GM21825 (cell line): ENCODE measurements around the gene SHROOM2.
"Not testable (repeated sequence)": the region's sequence is repeated elsewhere in the genome, so short reads cannot be mapped to it uniquely, and the experiment has no call there.

Source experiments
- ATAC-seq: cut with Tn5 transposase; IDR thresholded peaks from one replicate; pipeline ENCODE4 v1.9.1; 2021; ENCODE audit warnings: mild to moderate bottlenecking, moderate library complexity; ENCODE audit not compliant: unreplicated experiment

Gene SHROOM2, protein sequence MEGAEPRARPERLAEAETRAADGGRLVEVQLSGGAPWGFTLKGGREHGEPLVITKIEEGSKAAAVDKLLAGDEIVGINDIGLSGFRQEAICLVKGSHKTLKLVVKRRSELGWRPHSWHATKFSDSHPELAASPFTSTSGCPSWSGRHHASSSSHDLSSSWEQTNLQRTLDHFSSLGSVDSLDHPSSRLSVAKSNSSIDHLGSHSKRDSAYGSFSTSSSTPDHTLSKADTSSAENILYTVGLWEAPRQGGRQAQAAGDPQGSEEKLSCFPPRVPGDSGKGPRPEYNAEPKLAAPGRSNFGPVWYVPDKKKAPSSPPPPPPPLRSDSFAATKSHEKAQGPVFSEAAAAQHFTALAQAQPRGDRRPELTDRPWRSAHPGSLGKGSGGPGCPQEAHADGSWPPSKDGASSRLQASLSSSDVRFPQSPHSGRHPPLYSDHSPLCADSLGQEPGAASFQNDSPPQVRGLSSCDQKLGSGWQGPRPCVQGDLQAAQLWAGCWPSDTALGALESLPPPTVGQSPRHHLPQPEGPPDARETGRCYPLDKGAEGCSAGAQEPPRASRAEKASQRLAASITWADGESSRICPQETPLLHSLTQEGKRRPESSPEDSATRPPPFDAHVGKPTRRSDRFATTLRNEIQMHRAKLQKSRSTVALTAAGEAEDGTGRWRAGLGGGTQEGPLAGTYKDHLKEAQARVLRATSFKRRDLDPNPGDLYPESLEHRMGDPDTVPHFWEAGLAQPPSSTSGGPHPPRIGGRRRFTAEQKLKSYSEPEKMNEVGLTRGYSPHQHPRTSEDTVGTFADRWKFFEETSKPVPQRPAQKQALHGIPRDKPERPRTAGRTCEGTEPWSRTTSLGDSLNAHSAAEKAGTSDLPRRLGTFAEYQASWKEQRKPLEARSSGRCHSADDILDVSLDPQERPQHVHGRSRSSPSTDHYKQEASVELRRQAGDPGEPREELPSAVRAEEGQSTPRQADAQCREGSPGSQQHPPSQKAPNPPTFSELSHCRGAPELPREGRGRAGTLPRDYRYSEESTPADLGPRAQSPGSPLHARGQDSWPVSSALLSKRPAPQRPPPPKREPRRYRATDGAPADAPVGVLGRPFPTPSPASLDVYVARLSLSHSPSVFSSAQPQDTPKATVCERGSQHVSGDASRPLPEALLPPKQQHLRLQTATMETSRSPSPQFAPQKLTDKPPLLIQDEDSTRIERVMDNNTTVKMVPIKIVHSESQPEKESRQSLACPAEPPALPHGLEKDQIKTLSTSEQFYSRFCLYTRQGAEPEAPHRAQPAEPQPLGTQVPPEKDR (N-terminal part only)

DNA sequence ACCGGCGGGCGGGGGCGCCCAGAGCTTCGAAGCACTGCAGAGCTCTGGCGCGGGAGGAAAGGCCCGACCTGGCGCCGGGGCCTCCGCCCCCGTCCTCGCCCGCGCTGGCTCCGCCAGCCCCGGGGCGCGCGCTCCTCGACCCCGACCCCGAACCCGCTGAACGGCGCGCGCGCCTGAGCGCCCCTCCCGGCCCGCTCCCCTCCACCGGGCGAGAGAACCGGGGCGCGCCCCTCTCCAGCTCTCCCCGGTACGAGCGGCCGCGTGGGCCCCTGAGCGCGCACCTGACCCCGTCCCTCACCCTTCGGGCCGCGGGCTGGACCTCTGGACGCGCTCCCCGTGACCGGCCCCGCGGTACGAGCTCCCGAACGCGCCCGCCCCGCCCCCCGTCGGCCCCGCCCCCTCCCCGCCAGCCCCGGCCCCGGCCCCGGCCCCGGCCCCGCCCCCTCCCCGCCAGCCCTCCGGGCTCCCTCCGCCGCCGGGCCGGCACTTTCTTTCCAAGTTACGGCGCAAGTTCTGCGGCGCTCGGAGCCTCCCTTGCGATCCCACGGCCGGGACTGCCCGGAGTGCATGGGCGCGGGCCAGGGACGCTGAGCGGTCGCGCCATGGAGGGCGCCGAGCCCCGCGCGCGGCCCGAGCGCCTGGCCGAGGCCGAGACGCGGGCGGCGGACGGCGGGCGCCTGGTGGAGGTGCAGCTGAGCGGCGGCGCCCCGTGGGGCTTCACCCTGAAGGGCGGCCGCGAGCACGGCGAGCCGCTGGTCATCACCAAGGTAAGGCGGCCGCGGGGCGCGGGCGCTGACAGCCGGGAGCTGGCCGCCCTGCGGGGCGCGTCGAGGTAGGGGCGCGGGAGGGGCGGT is at the start of gene SHROOM2:
SHROOM2 (plus strand) TSS at position 486 of the 854 bp plus-strand sequence; CDS start at position 603, 117 bp downstream.
- no peak for ATAC-seq

DNA sequence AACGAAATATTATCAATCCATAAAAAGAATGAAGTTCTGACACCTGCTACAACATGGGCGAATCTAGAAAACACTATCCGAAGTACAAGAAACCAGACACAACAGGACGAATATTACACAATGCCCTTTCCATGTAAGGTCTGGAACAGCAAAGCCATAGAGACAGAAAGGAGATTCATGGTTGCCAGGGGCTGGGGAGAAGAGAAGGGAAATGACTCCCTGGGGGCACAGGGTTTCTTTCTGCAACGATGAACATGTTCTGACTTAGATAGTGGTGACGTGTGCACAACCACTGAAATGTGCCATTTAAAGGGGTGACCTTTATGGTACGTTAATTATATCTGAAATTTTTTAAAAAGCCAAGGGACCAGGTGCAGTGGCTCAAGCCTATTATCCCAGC is 48.9 kb upstream of the SHROOM2 start:
- no peak for ATAC-seq

DNA sequence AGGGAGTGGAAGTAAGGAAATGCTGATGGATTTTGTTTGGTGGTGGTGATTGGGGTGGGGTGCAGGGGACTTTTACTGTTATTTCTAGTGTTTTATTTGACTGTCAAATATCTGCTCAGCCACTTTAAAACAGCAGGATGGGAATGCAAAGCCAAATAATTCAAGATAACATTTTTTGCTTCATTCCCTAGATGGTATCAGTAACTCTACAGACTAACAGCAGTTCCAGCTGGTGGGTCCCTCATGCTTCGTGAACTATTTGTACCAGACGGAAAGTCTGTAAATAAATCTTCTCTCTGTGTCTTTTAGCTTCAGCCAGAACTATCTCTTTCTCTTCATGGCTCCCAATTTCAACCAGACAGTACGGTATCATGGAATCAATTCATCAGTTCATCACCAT is 48.1 kb upstream of the SHROOM2 start:
- ATAC-seq = no peak

DNA sequence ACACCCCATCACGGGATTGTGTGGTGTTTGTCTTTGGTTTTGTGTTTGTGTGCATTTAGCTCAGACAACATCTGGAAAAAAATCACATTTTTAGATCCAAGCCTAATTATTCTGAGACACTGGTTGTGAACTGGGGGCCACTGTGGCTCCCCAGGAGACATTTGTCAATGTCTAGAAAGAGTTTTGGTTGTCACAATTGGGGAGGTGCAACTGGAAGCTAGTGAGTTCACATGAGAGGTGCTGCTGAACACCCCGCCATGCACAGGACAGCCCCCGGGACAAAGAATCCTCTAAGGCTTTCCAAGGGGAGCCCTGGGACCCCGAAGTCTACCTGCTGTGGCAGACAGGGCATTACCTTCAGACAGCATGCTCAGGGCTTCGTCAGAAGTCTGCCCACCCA is 47.1 kb upstream of the SHROOM2 start:
- no peak for ATAC-seq

DNA sequence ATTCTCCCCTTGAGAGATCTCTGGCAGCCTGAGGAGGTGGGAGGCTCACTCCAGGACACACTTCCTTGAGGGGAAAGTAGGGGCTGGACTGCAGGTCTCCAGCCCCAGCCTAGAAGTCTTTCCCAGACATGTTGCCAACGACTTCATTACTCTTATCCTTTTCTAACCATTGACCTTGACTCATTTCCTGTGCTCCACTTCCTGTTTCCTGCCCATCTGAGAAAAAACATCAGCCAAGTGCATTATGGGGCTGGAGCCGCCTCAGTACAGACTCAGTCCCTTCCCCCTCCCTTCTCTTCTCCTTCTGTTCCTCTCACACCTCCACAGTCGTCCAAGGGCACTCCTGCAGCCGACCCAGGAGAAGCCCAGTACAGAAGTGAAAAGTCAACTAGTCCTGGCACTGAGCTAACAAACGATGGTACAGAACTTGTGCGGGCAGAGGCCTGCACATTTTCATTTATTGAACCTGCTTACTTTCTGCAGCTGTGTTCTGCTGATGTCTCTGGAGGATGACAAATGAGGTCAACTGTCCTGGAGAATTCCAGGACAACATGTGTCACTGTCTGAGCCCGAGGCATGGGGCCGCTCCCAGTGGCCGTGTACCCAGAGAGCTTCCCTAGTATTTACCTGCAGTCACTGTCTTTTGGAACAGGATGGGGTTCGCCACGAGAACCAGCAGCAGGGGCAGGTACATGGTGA is 40.7 kb upstream of the SHROOM2 start:
- no peak for ATAC-seq

DNA sequence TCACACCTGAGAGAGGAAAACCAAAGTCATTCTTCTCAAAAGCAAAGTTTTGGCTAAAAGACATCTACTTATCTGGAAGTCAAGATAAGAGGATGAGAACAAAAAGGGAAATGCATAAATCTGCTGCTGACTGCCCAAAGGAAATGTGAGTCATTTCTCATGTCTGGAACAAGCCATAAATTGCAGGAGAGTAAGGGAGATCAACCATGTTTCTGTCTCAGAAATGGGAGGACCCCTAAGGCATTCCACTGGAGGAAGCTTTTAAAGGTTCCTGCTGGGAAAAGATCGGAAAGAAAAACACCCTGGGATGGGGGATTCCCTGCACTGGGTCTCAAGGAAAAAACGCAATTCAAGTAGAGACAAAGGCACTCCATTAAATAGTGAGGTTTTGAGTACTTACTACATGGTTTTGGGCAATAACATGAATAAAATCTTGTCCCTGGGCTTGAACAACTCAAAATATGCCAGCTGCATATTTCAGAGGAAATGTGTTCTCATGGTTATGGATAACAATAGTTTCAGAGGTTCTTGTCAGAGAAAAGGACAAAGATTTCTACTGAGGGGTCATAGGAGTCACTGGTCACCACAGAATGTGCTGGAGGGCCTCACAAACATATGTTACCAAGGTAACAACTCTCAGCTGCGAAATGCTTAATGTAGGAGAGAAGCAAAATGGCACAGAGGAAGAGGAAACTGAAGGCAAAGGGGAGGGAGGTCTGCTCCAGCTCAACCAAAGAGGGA is 39.9 kb upstream of the SHROOM2 start:
- ATAC-seq = no peak

DNA sequence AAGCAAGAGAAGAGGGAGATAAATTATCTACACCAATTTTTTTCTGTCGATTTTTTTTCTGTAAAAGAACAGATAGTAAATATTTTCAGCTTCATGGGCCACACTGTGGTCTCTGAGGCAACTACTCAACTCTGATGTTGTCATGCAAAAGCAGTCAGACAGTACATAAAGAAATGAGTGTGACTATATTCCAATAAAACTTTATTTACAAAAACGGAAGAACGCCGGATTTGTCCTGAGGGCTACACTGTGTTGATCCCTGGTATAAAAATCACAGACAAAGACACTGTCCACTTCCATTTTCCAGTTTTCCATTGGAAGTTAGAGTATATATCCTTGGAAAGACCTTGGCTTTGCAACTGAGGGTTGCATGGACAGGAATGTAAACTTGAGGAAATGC is 38.6 kb upstream of the SHROOM2 start:
- no peak for ATAC-seq

DNA sequence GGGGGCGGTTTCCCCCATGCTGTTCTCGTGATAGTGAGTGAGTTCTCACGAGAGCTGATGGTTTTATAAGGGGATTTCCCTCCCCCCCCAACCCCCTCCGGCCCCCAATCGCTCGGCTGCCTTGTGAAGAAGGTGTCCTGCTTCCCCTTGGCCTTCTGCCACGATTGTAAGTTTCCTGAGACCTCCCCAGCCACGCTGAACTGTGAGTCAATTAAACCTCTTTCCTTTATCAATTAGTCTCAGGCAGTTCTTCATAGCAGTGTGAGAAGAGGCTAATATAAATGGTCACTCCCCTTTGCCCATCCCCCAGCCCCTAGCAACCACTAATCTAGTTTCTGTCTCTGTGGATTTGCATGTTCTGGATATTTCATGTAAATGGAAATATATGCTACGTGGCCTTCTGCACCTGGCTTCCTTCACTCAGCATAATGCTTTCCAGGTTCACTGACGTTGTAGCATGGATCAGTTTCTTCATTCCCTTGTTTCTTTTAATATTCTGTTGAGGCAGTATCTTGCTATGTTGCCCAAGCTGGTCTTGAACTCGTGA is 37.0 kb upstream of the SHROOM2 start:
- no peak for ATAC-seq

DNA sequence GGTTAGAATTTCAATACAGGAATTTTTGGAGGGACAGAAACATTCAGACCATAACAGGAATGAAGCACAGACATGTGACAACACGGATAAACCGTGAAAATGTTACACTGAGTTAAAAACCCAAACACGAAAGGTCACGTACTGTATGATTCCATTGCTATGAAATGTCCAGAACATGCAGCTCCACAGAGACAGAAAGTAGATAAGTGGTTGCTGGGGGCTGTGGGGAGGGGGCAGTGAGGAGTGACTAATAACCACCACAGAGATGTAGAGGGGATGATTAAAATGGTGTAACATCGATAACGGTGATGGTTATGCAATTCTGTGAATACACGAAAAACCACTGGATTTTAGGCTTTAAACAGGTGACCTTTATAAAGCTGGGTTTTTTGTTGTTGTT is 28.9 kb upstream of the SHROOM2 start:
- ATAC-seq = no peak

DNA sequence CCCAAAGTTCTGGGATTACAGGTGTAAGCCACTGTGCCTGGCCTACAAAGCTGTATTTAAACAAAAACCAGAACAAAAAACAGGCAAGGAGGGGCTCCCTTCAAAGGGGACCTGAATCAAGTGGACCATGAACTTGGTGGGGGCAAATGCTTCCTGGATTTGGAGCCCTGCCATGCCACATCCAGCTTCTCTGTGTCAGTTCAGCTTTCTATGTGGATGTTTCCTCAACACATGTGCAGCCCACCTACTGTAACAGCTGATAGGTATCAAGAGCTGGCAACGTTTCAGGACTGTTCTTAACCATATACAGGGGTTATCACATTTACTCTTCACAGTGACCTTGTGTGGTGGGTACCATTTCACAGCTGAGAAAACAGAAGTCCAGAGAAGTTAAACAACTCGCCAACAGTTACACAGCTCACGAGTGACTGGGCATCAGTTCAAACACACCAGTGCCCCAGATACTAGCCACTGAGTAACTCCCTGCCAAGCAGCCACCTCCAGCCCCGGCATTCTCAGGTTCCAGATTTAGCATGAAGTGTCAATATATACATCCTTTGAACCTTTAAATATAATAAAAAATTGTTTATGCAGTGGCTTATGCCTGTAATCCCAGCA is 28.1 kb upstream of the SHROOM2 start:
- no peak for ATAC-seq

DNA sequence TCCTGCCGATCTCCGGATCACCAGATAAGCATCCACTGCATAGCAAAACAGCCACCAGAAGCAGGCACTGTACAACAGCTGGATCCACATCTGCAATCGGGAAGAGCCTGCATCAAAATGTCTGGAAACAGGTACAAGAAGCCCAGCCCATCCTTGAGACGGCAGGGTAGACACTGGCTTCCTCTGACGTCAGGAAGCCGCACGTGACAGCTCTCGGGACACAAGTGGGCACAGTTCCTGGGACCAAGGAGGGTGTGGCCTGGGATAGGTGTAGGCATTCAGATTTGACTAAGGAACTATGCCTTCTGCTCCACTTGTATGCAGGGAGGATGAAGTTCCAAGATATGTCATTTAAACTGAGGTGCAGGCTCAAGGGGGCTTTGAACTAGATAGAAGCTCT is 26.9 kb upstream of the SHROOM2 start:
- no peak for ATAC-seq

DNA sequence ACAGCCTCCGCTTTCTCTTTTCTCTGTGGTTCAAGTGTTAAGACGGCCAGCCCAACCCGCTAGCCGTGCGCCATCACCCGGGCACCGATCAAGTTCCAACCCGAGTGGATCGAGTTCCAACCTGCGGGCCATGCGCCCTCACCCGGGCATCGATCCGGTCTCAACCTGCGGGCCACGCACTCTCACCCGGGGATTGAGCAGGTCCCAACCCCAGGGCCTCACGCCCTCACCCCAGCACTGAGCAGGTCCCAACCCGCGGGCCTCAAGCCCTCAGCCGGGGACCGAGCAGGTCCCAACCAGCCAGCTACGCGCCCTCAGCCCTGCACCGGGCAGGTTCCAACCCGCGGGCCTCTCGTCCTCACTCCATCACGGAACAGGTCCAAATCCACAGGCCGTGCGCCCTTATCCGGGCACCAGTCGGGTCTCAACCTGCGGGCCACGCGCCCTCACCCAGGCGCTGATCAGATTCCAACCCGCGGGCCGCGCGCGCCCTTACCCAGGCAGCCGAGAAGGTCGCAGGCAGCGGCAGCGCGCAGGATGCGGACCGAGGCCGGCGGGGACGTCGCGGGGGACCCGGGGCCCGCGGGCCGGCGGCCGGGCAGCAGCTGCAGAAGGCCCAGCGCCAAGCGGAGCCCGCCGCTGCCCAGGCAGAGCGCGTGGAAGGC is 21.0 kb upstream of the SHROOM2 start:
- ATAC-seq = no peak

DNA sequence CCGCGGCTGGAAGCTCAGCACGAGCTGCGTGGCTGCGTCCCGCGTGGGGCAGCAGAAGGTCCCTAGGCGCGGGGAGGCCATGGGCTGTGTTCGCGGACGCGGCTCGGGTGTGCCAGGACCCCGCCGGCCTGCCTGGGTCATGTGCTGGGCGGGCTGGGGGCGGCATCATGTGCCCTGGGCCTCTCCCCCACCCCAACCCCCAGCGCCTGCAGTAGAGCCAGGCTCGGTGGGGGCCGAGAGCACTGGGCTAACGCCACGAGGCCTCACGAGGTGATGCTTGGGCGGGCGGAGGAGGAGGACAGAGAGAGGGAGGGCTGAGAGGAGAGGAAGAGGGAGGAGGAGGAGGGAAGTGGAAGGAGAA is 20.5 kb upstream of the SHROOM2 start, which contains the start of gene GPR143:
GPR143 (minus strand) TSS at position 111 of the 361 bp plus-strand sequence; CDS start at position 81, 30 bp downstream.
- ATAC-seq = no peak

DNA sequence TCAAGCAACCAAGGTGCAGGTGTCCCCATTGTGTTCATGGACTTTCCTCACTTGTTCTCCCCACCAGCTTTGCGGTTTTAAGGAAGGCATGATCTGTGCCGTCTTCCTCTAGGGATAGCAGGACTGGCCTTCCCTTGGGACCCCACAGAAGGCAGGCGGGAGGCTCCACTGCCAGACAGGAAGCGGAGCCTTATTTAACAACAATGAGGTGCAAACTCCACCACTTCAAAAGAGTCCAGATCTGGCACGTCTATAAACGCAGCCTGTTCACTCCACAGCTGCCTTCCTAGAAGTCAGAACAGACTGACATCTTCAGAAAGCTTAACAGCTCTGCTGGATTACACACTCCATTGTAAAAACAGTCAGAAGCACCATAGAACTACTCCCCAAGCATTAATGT is 18.9 kb upstream of the SHROOM2 start:
- ATAC-seq = no peak

DNA sequence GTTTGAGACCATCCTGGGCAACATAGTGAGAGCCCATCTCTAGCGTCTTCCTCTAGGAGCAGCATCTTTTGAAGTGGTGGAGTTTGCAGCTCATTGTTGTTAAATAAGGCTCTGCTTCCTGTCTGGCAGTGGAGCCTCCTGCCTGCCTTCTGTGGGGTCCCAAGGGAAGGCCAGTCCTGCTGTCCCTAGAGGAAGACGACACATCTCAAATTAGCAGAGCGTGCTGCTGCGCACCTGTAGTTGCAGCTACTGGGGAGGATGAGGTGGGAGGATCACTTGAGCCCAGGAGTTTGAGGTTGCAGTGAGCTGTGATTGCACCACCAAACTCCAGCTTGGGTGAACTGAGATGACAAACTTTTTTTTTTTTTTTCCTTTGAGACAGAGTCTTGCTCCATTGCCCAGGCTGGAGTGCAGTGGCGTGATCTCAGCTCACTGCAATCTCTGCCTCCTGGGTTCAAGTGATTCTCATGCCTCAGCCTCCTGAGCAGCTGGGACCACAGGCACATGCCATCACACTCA is 17.8 kb upstream of the SHROOM2 start:
- not testable (repeated sequence) for ATAC-seq

DNA sequence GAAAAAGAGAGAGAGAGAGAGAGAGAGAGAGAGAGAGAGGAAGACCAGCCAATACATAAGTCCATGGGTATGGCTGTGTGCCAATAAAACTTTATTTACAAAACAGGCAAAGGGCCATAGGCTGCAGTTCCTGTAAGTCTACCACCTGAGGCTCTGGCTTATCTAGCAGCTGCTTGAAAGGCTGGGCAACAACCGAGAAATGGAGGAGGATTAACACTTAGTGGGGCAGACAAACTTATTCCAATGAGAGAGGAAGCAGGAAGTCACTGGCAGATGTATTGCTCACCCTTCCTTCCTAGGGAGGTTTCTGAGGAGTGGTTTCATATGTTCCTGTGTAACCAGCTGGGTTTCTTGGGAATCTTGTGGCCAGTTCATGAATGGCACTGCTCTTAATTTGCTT is 15.9 kb upstream of the SHROOM2 start:
- no peak for ATAC-seq

DNA sequence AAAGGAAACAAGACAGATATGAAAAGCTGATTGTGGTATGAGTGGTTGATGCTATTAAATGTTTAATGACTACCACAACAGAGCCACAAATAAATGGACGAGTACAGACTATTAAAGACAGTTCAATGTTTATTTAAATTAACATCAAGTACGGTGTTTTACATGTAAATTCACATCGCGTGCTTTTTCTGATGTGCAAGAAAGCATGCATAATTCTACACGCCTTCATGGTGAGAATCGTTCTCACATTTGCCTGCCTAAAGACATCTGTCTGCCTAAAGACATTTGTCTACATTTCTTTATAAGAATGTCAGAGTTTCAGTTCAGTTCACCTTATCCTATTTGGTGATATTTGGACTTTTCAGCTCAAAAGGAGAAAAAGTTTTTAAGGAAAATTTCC is 13.3 kb upstream of the SHROOM2 start:
- ATAC-seq = no peak
